PC-9 (cell line): Measurements from ENCODE around the gene TBC1D22B.

Experiments used
- CTCF ChIP-seq: fragments of 200-600 bp; sonication (generic); conservative IDR thresholded peaks from 2 replicates; pipeline ENCODE4 v1.6.1; 2017; ENCODE audit warnings: mixed run types, antibody characterized with exemption, mild to moderate bottlenecking, moderate library complexity
- EZH2 ChIP-seq: fragments of 200-600 bp; sonication (generic); IDR thresholded peaks from 2 replicates; pipeline ENCODE4 v1.8.0; 2017; ENCODE audit warnings: antibody characterized with exemption, low read depth

GRCh38 chr6:37334047-37334446, 76.5 kb downstream of the TBC1D22B start:
- TF ChIP-seq CTCF (no peak), EZH2 (no peak)
